Activated T-cell treated with anti-CD3 and anti-CD28 coated beads for 24 hours (primary cell): ENCODE results near the gene NAP1L1.

Experiments used
- DNase-seq: peaks from one replicate; pipeline ENCODE4 v3.0.0-alpha.2; 2020; ENCODE audit warnings: low read depth

The NAP1L1 gene

DNA sequence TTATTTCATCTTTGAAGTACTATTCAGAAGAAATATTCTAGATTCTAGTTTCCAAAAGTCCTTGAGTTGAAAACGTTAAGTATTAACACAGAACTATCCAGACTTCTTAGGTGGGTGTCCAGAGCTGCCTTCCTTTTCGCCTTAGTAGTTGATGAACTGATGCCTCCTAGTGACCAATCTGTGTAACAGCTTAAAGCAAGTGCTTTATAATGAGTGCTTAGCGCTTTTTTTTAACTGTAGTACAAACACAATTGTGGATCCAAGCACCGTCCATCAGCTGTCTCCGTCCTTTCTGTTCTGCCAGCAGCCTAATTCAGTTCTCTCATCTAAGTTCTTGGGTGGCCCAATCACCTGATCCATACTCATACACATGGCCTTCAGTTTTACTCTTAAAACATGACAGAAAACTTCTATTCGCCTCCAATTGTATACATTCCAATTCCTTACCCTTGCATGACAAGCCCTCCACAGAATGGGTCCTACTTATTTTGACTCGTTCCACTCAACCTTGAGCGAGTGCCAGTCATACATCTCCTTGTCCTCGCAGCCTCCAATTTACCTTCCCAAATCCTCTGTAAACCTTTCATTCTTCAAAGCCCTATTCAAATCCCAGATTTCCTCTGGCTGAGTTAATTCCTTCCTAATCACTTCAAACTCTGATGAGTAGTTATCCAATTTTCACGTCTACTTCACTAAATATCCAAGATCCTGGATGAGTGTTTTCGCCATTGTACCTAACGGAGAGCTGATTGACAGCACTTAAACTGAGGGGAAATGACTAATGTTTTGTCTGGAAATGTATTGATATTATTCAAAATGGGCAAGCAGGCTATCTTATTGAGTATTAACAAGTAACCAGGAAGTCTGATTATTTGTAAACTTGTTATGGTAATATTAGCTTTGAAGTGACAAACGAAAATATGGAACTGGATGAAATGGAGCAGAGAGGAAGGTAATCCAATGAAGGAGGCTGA is 47.1 kb downstream of the NAP1L1 start:
- no peak for DNase-seq

GRCh38 chr12:76035045-76035444 is 49.4 kb downstream of the NAP1L1 start:
- no peak for DNase-seq

DNA sequence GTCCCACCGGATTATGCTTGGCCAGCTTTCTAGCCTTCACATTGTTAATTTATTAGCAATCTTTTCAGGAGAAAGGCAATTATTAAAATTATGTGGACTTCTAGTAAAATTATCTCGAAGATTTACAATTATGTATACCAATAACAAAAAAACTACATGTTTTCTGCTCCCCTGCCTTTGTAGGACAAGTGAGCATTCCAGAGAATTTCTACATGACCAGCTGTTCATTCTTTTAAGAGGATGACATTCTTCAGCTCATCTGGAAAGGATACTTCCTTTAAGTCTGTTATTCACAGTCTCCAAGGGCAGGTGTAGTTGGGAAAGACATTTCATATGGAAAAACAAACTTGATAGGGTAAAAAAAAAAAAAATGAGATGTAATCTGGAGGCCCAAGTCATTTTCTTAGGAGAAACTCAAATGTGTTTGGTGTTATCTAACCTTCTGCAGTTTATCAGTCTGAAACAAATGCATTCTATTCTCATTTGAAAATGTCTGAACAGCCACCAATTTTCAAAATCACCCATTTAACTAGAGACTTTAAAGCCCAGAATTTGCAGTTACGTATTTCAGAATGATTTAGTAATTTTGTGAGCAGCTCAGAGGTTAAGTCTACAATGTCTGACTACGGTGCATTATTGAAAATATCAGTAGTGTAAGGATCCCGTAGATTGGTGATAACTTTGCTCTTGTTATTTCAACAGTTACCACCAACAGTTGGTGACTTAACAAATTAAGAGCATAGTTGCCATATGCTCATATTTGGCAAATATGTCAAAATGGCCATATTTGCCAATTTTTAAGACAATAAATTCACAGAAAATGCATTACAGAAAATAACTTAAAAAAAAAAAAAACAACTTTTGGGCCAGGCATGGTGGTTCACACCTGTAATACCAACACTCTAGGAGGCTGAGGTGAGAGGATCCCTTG is 51.1 kb downstream of the NAP1L1 start:
- no peak for DNase-seq

DNA sequence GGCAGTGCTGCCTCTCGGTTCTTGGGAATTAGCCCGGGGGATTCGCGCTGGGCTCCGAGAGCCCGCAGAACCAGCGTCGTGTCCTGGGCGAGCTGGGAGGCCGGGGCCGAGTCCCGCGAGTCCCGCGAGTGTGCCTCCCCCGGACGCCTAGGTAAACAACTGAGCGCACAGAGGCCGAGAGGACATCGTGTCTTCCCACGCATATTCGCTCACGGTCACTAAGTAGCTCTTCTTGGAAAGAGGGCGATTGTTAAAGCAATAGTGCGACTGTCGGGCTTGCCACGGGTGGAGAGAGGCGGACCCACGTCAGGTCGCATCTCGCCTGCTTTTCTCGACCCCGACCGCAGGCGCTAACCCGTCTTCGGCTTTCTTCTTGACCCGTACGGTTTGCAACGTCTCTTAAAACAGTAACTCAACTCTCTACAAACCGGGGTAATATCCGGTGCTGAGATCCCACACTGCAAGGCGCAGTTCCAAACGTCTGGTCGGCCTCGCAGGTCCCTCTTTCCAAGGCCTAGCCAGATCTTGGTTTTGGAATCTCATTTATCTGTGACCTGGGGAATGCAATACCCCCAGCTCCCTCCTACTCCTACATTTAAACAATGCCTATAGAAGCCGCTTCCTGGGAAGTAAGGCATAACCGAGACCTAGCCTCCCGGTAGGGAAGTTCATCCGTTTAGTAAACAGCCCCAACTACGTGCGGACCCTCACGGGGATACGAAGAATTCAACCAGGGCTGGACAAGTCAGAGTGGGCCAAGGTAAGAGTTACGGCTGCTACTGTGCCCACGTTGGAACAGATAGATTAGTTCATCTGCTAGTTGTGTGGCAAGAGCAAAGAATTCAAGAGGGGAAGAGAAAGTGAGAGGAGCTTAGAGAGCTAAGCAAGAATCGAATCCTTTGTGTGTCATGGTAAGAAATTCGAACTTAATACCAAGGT is 52.2 kb downstream of the NAP1L1 start:
- DNase-seq, result peak; percentile 28

DNA sequence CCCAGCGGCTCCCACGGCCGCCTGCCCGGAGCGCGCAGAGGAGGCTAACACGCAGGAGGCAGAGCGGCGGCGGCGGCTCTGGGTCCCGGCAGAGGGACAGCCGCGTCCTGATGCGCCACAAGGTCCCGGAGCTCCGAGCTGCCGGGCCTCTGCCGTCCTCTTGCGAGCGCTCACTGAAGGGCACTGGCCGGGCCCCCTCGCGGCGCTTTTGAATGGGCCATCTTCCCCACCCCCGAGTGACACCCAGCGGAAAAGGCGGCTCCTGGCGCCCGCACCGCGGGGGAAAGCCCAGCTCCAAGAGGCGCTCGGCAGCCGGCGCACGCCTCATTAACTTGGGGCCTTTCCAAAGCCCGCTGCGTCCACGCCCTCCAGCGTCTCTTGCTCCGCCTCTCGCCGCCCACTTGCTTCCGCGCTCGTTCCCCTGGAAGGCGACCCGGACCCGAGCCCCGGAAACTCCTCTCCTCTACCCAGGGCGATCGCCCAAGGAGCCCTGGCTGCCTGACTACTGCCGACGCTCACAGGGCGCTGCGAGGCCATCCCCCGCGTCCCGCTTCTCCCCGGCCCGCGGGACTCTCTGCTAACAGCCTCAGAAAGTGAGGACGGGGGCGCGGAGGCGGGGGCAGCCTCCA is 53.0 kb downstream of the NAP1L1 start, which contains the start of gene PHLDA1:
PHLDA1 (minus strand) TSS at position 363 of the 629 bp plus-strand sequence.
- peak; percentile 94 for DNase-seq

GRCh38 chr12:76031081-76031413 is 53.4 kb downstream of the NAP1L1 start:
- DNase-seq, result no peak

DNA sequence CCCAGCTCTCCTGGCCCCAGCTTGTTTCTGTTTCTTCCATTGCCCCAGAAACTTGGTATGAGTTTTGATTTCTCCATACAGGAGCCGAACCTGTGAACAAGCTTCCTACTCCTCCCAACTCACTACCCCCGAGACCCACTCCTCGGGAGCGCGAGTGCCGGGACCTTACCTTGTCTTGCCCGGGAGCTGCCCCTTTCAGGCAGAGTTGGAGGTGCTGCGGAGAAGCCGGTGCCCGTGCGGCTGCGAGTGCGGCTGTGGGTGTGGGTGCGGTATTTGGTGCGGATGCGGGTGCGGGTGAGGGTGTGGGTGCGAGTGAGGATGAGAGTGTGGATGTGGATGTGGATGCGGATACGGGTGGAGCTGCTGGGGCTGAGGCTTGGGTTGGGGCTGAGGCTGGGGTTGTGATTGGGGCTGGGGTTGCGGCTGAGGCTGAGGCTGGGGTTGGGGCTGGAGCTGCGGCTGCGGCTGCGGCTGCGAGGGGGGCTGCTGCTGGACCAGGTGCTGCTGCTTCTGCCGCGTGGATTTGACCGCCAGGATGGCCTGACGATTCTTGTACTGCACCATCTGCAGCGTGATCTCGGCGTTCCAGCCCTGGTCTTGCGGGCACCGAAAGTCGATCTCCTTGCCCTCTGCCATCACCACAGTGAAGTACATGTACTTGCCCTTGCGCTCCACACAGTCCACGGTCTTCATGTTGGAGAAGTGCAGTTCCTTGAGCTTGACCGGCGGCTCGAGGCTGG is 54.0 kb downstream of the NAP1L1 start:
- peak; percentile 37 for DNase-seq

GRCh38 chr12:76029982-76030340 is 54.5 kb downstream of the NAP1L1 start:
- no peak for DNase-seq

- no peak for DNase-seq
These were observed 55.8 kb downstream of the NAP1L1 start for GRCh38 chr12:76028571-76029277.

DNA sequence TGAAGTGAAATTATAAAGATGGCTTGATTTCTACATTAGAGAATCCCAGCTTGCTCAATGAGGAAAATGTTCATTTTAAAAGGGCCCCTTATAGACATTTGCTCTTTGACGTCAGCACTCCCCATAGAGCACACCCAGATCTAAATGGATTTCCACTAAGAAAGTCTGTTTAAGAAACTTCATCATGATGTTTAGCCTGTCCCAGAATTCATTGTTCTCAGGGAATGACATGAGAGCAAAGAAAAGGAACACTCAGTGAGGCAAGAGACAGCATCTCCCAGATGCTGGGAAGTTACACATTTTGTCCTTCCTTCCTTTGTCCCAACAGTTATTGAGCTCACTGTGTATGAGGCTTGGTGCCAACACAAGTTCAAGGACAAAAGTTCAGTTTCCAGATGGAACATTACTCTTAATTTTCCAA is 57.8 kb downstream of the NAP1L1 start:
- DNase-seq, result no peak

GRCh38 chr12:76025601-76026575 is 58.6 kb downstream of the NAP1L1 start:
- DNase-seq, result no peak

GRCh38 chr12:76024942-76025600 is 59.4 kb downstream of the NAP1L1 start:
- DNase-seq, result no peak

DNA sequence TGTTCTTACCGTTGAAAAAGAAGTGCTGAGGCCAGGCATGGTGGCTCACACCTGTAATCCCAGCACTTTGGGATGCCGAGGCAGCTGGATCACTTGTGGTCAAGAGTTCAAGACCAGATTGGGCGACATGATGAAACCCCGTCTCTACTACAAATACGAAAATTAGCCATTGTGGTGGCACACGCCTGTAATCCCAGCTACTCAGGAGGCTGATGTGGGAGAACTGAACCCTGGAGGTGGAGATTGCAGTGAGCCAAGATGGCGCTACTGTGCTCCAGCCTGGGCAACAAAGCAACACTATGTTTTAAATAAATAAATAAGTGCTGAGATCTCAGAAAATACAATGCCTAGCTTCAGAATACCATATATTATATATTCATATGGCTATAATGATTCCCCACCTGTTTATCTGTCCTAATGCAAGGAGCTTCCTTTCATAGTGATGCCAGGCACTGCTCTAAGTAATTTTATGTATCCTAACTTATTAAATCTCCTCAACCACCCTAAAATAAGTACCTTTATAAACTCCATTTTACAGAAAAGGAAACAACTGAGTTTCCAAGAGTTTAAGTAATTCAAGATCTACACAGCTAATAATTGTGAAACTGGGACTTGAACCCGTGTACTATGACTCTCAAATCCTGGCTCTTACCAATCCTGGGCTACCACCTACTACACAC is 60.2 kb downstream of the NAP1L1 start:
- DNase-seq, result no peak

- no peak for DNase-seq
These were observed 61.3 kb downstream of the NAP1L1 start for GRCh38 chr12:76023069-76023690.

GRCh38 chr12:76022506-76022905 is 62.0 kb downstream of the NAP1L1 start:
- no peak for DNase-seq

- DNase-seq, result peak; percentile 65
These were observed 63.5 kb downstream of the NAP1L1 start for GRCh38 chr12:76020731-76021672.
